Cerebellar nuclear complex (tissue), 1 donor: Measurements from ENCODE around the gene MLPH.

Source experiments
- DNase-seq, 2 experiments: peaks; one replicate each; lab custom pipeline; 2025; lab: John Stamatoyannopoulos, UW

Gene MLPH

GRCh38 chr2:237524631-237525030 is 37.6 kb downstream of the MLPH start:
- no peak for DNase-seq

- DNase-seq = no peak
Observed at GRCh38 chr2:237525559-237526157, 38.6 kb downstream of the MLPH start.

- DNase-seq = no peak
Observed at GRCh38 chr2:237527233-237527632, 40.2 kb downstream of the MLPH start.

- DNase-seq = no peak
Observed at GRCh38 chr2:237527766-237528165, 40.7 kb downstream of the MLPH start.

- DNase-seq = no peak
Observed at GRCh38 chr2:237529452-237530402, 42.7 kb downstream of the MLPH start.

- no peak for DNase-seq
Observed at GRCh38 chr2:237530472-237531433, 43.7 kb downstream of the MLPH start.

GRCh38 chr2:237532160-237532559 is 45.1 kb downstream of the MLPH start:
- DNase-seq = no peak

- no peak for DNase-seq
Observed at GRCh38 chr2:237533668-237534161, 46.7 kb downstream of the MLPH start.

- DNase-seq = no peak
Observed at GRCh38 chr2:237534380-237534779, 47.3 kb downstream of the MLPH start.

- DNase-seq = no peak
Observed at GRCh38 chr2:237535385-237536082, 48.5 kb downstream of the MLPH start.

- DNase-seq = no peak
Observed at GRCh38 chr2:237536083-237536415, 49.0 kb downstream of the MLPH start.

- DNase-seq = no peak
Observed at GRCh38 chr2:237536617-237537016, 49.6 kb downstream of the MLPH start.

GRCh38 chr2:237538001-237538720 is 51.1 kb downstream of the MLPH start:
- DNase-seq = no peak

GRCh38 chr2:237538901-237539300 is 51.9 kb downstream of the MLPH start:
- no peak for DNase-seq

GRCh38 chr2:237539681-237540080 is 52.6 kb downstream of the MLPH start:
- no peak for DNase-seq

- DNase-seq = no peak
Observed at GRCh38 chr2:237540223-237540775, 53.2 kb downstream of the MLPH start.

GRCh38 chr2:237540823-237541222 is 53.8 kb downstream of the MLPH start:
- DNase-seq = no peak

GRCh38 chr2:237541243-237541642 is 54.2 kb downstream of the MLPH start:
- DNase-seq = no peak

- no peak for DNase-seq
Observed at GRCh38 chr2:237542001-237542704, 55.1 kb downstream of the MLPH start.
